Testis (tissue), 2 donors: Measurements from ENCODE around the gene NPLOC4.

Experiments used
- CTCF ChIP-seq, 3 experiments: fragments of 450-650 bp in 2 of 3; fragments of 200-600 bp in 1 of 3; sonication (generic) in 1 of 3; IDR thresholded peaks; one replicate each; pipeline ENCODE4 v1.5.1; 2016 to 2019; ENCODE audit warnings: antibody characterized with exemption in 3 of 3, mild to moderate bottlenecking in 2 of 3, moderate library complexity in 1 of 3
- POLR2A ChIP-seq: fragments of 450-650 bp; IDR thresholded peaks from one replicate; pipeline ENCODE4 v1.6.1; 2017; ENCODE audit warnings: antibody characterized with exemption, mild to moderate bottlenecking, moderate library complexity

DNA sequence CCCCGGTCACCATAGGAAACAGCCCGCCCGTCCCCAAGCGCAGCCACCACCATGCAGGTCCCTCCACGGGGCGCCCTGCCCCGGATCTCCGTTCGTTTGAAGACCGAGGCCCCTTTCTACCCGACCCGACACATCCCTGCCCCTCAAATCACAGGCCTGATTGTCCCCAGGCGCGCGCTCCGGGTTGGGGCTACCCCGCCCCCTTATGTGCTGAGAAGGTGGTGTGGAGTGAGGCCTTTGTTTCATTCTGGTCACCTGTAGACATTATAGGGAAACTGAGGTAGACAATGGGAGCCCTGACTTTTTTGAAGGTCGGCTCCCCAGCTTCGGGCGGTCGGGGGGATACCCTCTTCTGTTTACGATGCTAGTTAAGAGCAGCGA, 123.5 kb downstream of the NPLOC4 start:
- no peak for TF ChIP-seq CTCF (IDR thresholded peaks at IDR 0.05)
- no peak for TF ChIP-seq POLR2A
